Lung (tissue), 12 donors: ENCODE data around the gene RASGRP3. TPM values are rescaled to one million over a fixed set of nuclear protein-coding genes. Genes with fewer than 3 reads are reported as not detected.

Experiments
- ATAC-seq: fragments of 200-7000 bp; cut with Tn5 transposase; one replicate; pipeline ENCODE4 v1.9.1; 2020; ENCODE audit warnings: moderate number of reproducible peaks; ENCODE audit not compliant: insufficient read depth, low FRiP score
- DNase-seq, 3 donors: peaks; one replicate each; pipeline ENCODE4 v3.0.0-alpha.2; 2013 to 2017
- H3K27ac ChIP-seq, 2 donors: one replicate each; pipeline ENCODE4 v1.5.1; 2013; ENCODE audit warnings: mild to moderate bottlenecking in 2 of 2, moderate library complexity in 2 of 2, control low read depth in 1 of 2, inconsistent platforms in 1 of 2, low read depth in 1 of 2, low read length in 1 of 2
- H3K27me3 ChIP-seq, 3 donors: one replicate each; pipeline ENCODE4 v1.5.1; 2013; ENCODE audit warnings: low read length in 2 of 3; ENCODE audit not compliant: control insufficient read depth in 3 of 3, insufficient read depth in 3 of 3
- H3K36me3 ChIP-seq, 4 donors: one replicate each; pipeline ENCODE4 v1.5.1; 2013; ENCODE audit warnings: low read length in 4 of 4, mild to moderate bottlenecking in 1 of 4, moderate library complexity in 1 of 4; ENCODE audit not compliant: control insufficient read depth in 4 of 4, insufficient read depth in 4 of 4
- H3K4me1 ChIP-seq, 5 donors: one replicate each; pipeline ENCODE4 v1.5.1; 2013; ENCODE audit warnings: low read length in 5 of 5, mild to moderate bottlenecking in 2 of 5, moderate library complexity in 1 of 5; ENCODE audit not compliant: control insufficient read depth in 5 of 5, insufficient read depth in 5 of 5
- H3K4me3 ChIP-seq: one replicate; pipeline ENCODE4 v1.5.1; 2013; ENCODE audit warnings: mild to moderate bottlenecking, control low read depth, moderate library complexity
- H3K9ac ChIP-seq, 2 donors: one replicate each; pipeline ENCODE4 v1.5.1; 2013; ENCODE audit warnings: low read length in 2 of 2, control low read depth in 1 of 2; ENCODE audit not compliant: insufficient read depth in 1 of 2
- H3K9me3 ChIP-seq, 4 donors: one replicate each; pipeline ENCODE4 v1.5.1; 2013; ENCODE audit warnings: low read length in 3 of 4, mild to moderate bottlenecking in 1 of 4, moderate library complexity in 1 of 4; ENCODE audit not compliant: control insufficient read depth in 4 of 4, insufficient read depth in 3 of 4
- WGBS, 2 donors: extraction: QIAGEN DNeasy Blood & Tissue Kit; methylation state at CpG; one replicate each; pipeline ENCODE4 v1.1.7; 2013; 5-methylcytosine and 5-hydroxymethylcytosine counted together
- polyA plus RNA-seq, 2 donors: library from polyadenylated mRNA; stranded (reverse); fragments of 200-250 nt; gene quantifications; one replicate each; pipeline ENCODE4 v1.2.1, GENCODE V29; 2013
- total RNA-seq, 2 donors: library from RNA; depleted of rRNA in 1 of 2; stranded (reverse); fragments of >200 nt in 1 of 2; gene quantifications; one replicate each; pipeline ENCODE4 v1.2.1, GENCODE V29; 2014 to 2021
- TF ChIP-seq, protein P1 (sequence below): IDR thresholded peaks from 2 replicates; pipeline ENCODE4 v1.5.1; 2012; ENCODE audit warnings: mild to moderate bottlenecking; ENCODE audit errors: control extremely low read depth, extremely low read depth
- donor health status: control.
- donor health status: control.
- donor health status: Bipolar disorder and iron deficiency.
- donor health status: healthy.
- donor health status: DM: yes; HTN: yes; CAD: no.

Gene RASGRP3
- total and polyA plus RNA-seq, 4 donors = 3.6 to 36.6 (median 10.5) TPM

DNA sequence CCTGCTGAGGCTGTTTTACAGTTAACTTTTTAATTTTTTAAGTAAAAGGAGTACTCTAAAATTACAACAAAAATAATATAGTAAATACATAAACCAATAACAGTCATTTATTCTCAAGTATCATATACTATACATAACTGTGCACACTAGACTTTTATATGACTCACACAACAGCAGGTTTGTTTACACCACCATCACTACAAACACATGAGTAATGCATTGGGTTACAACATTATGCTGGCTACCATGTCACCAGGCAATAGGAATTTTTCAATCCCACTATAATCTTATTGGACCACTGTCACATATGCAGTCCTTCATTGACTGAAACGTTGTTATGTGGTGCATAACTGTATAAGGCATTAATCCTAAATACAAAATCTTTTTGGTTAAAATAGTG lies 42.5 kb downstream of the RASGRP3 start:
- Histone ChIP-seq H3K9ac (no peak overlapping the region), H3K4me1 (peaks cover 0 to 14% (median 0%) of the 10 kb centered on the region in 5 donors), H3K36me3 (peaks cover 0 to 19% (median 0%) of the 10 kb centered on the region in 4 donors), H3K4me3 (no peak overlapping the region), H3K9me3 (no peaks in the 10 kb centered on the region), H3K27me3 (no peaks in the 10 kb centered on the region), H3K27ac (no peak overlapping the region)
- 86 to 88% methylated on average over 1 of the region's 1 CpG for WGBS, 2 donors
- TF ChIP-seq, protein P1, sequence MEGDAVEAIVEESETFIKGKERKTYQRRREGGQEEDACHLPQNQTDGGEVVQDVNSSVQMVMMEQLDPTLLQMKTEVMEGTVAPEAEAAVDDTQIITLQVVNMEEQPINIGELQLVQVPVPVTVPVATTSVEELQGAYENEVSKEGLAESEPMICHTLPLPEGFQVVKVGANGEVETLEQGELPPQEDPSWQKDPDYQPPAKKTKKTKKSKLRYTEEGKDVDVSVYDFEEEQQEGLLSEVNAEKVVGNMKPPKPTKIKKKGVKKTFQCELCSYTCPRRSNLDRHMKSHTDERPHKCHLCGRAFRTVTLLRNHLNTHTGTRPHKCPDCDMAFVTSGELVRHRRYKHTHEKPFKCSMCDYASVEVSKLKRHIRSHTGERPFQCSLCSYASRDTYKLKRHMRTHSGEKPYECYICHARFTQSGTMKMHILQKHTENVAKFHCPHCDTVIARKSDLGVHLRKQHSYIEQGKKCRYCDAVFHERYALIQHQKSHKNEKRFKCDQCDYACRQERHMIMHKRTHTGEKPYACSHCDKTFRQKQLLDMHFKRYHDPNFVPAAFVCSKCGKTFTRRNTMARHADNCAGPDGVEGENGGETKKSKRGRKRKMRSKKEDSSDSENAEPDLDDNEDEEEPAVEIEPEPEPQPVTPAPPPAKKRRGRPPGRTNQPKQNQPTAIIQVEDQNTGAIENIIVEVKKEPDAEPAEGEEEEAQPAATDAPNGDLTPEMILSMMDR = no peak
- DNase-seq = no peak
- ATAC-seq = no peak

DNA sequence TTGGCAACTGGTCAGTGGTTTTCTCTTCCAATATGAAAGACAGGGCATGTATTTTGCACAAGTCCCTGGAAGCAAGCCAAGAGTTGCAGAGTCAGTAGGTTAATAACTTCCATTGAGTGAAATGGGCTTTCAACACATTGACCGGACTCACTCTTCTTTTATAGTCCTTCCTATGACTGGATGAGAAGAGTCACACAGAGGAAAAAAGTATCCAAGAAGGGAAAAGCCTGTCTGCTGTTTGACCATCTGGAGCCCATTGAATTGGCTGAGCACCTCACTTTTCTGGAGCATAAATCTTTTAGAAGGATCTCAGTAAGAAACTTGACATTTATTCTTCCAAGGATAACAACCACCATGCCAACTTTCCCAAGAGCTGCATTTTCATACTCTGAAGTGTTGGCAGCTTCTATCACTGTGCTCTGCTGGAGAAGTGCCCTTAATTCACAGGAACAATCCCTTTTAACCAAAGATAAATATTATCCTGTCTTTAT lies 45.4 kb downstream of the RASGRP3 start:
- Histone ChIP-seq H3K9me3 (no peaks in the 10 kb centered on the region), H3K4me1 (peaks cover 0 to 14% (median 0%) of the 10 kb centered on the region in 5 donors), H3K27me3 (no peaks in the 10 kb centered on the region), H3K4me3 (no peak overlapping the region), H3K36me3 (peaks cover 0 to 13% (median 0%) of the 10 kb centered on the region in 4 donors), H3K27ac (peak overlapping the region in 1 of 2 donors; percentile 66), H3K9ac (no peak overlapping the region)
- no peak for ATAC-seq
- 36 to 67% methylated on average over 1 of the region's 1 CpG for WGBS, 2 donors
- DNase-seq = peak; percentile 36 to 76 (median 73)
- TF ChIP-seq, protein P1 = no peak

DNA sequence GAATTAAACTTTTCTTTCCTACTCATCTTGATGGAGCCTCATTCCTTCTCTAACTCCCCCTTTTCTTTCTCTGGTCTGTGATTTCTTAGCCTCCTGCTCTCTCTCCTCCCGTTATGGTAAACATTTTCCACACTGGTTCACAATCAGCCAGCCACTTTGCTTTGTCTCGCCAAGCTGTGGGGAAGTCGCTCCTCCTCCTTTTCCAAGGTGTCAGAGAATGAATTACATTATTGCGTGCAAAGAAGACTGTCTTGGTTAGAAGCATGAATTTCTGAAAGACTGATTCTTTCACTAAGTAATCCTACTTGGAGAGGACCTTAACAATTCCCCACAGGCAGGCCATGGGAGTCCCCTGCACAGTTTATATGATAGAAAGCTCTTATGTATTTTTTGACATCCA lies 46.1 kb downstream of the RASGRP3 start:
- WGBS, 2 donors = 78 to 88% methylated on average over 4 of the region's 4 CpGs
- no peak overlapping the region for H3K4me3 ChIP-seq
- H3K9ac ChIP-seq = no peak overlapping the region
- peak in 1 of 3 donors; percentile 13 for DNase-seq
- H3K27me3 ChIP-seq = no peaks in the 10 kb centered on the region
- no peaks in the 10 kb centered on the region for H3K9me3 ChIP-seq
- ATAC-seq = no peak
- peaks cover 0 to 15% (median under 1%) of the 10 kb centered on the region in 4 donors for H3K36me3 ChIP-seq
- TF ChIP-seq, protein P1 = no peak
- H3K27ac ChIP-seq = no peak overlapping the region
- peaks cover 0 to 14% (median 0%) of the 10 kb centered on the region in 5 donors for H3K4me1 ChIP-seq

DNA sequence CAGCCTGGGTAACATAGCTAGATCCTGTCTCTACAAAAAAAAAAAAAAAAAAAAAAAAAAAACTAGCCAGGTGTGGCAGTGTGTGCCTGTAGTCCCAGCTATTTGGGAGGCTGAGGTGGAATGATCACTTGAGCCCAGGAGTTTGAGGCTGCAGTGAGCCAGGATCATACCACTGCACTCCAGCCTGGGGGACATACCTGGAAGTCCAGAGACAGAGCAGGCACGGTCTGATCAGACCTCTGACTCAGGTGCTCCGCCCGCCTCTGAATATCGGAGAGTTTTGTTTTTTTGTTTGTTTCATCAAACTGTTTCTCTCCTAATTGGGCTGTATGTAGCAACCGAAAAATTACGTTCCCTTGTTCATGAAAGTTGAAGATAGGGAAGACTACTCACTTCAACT lies 49.2 kb downstream of the RASGRP3 start:
- Histone ChIP-seq H3K27me3 (no peaks in the 10 kb centered on the region), H3K36me3 (peaks cover 0 to 24% (median 1%) of the 10 kb centered on the region in 4 donors), H3K4me1 (peaks cover 0 to 14% (median 0%) of the 10 kb centered on the region in 5 donors), H3K9me3 (no peaks in the 10 kb centered on the region), H3K27ac (no peak overlapping the region), H3K4me3 (no peak overlapping the region), H3K9ac (no peak overlapping the region)
- WGBS, 2 donors = 85 to 91% methylated on average over 6 of the region's 6 CpGs
- ATAC-seq (no peak), DNase-seq (no peak)
- TF ChIP-seq, protein P1 = no peak
